AG04450 (cell line): ENCODE results near the gene ASXL3. TPM values are rescaled to one million over a fixed set of nuclear protein-coding genes. Genes with fewer than 3 reads are reported as not detected.

Source experiments
- CTCF ChIA-PET: fragments of 300-600, 350-600 bp; formaldehyde crosslinking; extraction: SDS; loops from one replicate; lab custom pipeline; 2022; ENCODE audit warnings: antibody characterized with exemption, inconsistent platforms; lab: Charles Lee
- POLR2A ChIA-PET: fragments of 350-600 bp; formaldehyde crosslinking; extraction: SDS; loops from one replicate; lab custom pipeline; 2021; ENCODE audit warnings: antibody characterized with exemption, inconsistent platforms; lab: Yijun Ruan, JAX
- DNase-seq: peaks from one replicate; pipeline ENCODE4 v3.0.0-alpha.2; 2011; ENCODE audit warnings: low read depth, low spot score
- H3K27ac ChIP-seq: one replicate; pipeline ENCODE4 v1.5.1; 2012; ENCODE audit warnings: low read depth, low read length, control low read depth
- H3K27me3 ChIP-seq: one replicate; pipeline ENCODE4 v1.6.0; 2012; ENCODE audit warnings: low read length; ENCODE audit not compliant: control insufficient read depth, insufficient read depth
- H3K4me3 ChIP-seq: 2 replicates; pipeline ENCODE4 v1.5.1; 2011; ENCODE audit warnings: mild to moderate bottlenecking, low read depth, low read length, control low read depth
- H3K9me3 ChIP-seq: 2 replicates; pipeline ENCODE4 v1.5.1; 2012; ENCODE audit warnings: low read length; ENCODE audit not compliant: control insufficient read depth, insufficient read depth
- polyA plus RNA-seq: library from polyadenylated mRNA; depleted of rRNA; stranded (reverse); fragments of >200 nt; gene quantifications from 2 replicates; pipeline ENCODE4 v1.2.3, GENCODE V29; 2011
- TF ChIP-seq, protein P1 (sequence below): IDR thresholded peaks from 2 replicates; pipeline ENCODE4 v1.5.1; 2011; ENCODE audit warnings: low read depth, low read length, control low read depth, inconsistent platforms

ASXL3 gene
- polyA plus RNA-seq, 1 experiment, result 0.19 TPM

DNA sequence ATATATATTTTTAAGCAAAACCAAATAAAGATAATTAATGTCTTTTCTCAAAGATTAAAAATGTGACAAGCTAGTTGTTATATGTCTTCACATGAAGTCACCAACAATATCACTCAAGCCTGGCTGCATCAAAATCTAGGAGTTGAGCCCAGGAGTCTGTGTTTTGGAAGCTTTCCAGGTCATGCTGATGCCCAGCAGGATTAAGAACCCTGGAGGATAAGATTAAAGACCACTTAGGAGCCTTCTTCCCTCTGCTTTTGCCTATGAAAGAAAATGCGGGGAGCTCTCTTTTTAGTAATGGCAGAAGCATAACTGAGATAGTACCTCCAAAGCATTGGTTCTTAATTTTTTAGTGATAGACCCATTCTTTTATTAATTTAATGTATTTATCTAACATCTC, 157.4 kb downstream of the ASXL3 start:
- Histone ChIP-seq H3K9me3 (no peaks in the 10 kb centered on the region), H3K4me3 (no peak overlapping the region), H3K27ac (no peak overlapping the region), H3K27me3 (peaks cover 2% of the 10 kb centered on the region)
- ChIA-PET POLR2A (no interaction called here), CTCF (no interaction called here)
- no peak for DNase-seq
- TF ChIP-seq, protein P1, sequence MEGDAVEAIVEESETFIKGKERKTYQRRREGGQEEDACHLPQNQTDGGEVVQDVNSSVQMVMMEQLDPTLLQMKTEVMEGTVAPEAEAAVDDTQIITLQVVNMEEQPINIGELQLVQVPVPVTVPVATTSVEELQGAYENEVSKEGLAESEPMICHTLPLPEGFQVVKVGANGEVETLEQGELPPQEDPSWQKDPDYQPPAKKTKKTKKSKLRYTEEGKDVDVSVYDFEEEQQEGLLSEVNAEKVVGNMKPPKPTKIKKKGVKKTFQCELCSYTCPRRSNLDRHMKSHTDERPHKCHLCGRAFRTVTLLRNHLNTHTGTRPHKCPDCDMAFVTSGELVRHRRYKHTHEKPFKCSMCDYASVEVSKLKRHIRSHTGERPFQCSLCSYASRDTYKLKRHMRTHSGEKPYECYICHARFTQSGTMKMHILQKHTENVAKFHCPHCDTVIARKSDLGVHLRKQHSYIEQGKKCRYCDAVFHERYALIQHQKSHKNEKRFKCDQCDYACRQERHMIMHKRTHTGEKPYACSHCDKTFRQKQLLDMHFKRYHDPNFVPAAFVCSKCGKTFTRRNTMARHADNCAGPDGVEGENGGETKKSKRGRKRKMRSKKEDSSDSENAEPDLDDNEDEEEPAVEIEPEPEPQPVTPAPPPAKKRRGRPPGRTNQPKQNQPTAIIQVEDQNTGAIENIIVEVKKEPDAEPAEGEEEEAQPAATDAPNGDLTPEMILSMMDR, result no peak

DNA sequence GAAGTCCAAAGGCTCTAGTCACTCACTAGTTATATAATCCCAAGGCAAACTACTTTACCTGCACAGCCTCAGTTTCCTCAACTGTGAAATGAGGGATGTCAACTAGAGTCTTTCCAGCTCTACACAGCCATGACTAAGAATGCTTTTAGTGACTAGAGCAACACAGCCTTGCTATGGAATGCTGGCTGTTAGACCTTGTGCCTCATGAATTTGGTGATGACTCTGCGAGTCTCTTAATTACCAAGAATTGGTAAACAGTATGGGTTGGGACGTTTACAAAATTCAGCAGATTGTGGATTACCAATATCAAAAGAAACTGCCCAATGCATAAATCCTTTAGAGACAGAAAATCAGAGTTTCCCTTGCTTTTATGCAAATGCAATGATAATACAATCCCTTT, 163.7 kb downstream of the ASXL3 start:
- DNase-seq, result no peak
- Histone ChIP-seq H3K27me3 (no peaks in the 10 kb centered on the region), H3K9me3 (no peaks in the 10 kb centered on the region; the same call in 1 of the 2 replicates), H3K4me3 (no peak overlapping the region), H3K27ac (no peak overlapping the region)
- POLR2A ChIA-PET, result no interaction called here
- CTCF ChIA-PET, result interaction anchor here (1.2 kb wide), 2 partner anchors 12 to 510 kb away, joined by 3 read pairs; no protein-coding TSS in a partner anchor
- TF ChIP-seq, protein P1, result no peak

DNA sequence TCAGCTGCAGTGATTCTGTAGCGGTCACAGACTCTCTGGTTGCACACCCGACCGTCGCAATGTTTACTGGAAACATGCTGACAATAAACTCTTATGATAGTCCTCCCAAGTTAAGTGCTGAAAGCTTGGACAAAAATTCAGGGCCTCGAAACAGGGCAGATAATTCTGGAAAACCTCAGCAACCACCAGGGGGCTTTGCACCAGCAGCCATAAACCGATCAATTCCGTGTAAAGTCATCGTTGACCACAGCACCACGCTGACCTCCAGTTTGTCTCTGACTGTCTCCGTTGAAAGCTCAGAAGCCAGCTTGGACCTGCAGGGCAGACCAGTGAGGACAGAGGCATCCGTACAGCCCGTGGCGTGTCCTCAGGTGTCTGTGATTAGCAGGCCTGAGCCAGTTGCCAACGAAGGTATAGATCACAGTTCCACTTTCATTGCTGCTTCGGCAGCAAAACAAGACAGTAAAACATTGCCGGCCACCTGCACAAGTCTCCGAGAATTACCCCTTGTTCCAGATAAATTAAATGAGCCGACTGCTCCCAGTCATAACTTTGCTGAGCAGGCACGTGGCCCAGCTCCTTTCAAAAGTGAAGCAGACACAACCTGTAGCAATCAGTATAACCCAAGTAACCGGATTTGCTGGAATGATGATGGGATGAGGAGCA, 166.1 kb downstream of the ASXL3 start:
- H3K27ac ChIP-seq, result no peak overlapping the region
- POLR2A ChIA-PET, result no interaction called here
- no peak for DNase-seq
- no peaks in the 10 kb centered on the region; the same call in 1 of the 2 replicates for H3K9me3 ChIP-seq
- TF ChIP-seq, protein P1, result 0 out of 2 replicates have a peak, but pooled peaks have one; percentile 17
- CTCF ChIA-PET, result no interaction called here
- H3K27me3 ChIP-seq, result no peaks in the 10 kb centered on the region
- no peak overlapping the region for H3K4me3 ChIP-seq

DNA sequence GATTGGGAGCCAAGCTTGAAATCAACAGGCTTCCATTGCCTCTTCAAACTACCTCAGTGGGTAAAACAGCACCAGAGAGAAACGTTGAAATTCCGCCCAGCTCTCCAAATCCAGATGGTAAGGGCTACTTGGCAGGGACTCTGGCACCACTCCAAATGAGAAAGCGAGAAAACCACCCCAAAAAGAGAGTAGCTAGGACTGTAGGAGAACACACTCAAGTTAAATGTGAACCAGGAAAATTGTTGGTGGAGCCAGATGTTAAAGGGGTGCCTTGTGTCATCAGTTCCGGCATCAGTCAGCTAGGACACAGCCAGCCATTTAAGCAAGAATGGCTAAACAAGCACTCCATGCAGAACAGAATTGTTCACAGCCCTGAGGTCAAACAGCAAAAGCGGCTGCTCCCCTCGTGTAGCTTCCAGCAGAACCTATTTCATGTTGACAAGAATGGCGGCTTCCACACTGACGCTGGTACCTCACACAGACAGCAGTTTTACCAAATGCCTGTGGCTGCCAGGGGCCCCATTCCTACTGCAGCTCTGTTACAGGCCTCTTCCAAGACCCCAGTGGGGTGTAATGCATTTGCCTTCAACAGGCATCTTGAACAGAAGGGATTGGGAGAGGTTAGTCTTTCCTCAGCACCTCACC, 167.3 kb downstream of the ASXL3 start:
- CTCF ChIA-PET, result no interaction called here
- POLR2A ChIA-PET, result no interaction called here
- no peak overlapping the region for H3K27ac ChIP-seq
- H3K9me3 ChIP-seq, result no peaks in the 10 kb centered on the region; the same call in 1 of the 2 replicates
- no peaks in the 10 kb centered on the region for H3K27me3 ChIP-seq
- TF ChIP-seq, protein P1, result no peak
- no peak for DNase-seq
- H3K4me3 ChIP-seq, result no peak overlapping the region

DNA sequence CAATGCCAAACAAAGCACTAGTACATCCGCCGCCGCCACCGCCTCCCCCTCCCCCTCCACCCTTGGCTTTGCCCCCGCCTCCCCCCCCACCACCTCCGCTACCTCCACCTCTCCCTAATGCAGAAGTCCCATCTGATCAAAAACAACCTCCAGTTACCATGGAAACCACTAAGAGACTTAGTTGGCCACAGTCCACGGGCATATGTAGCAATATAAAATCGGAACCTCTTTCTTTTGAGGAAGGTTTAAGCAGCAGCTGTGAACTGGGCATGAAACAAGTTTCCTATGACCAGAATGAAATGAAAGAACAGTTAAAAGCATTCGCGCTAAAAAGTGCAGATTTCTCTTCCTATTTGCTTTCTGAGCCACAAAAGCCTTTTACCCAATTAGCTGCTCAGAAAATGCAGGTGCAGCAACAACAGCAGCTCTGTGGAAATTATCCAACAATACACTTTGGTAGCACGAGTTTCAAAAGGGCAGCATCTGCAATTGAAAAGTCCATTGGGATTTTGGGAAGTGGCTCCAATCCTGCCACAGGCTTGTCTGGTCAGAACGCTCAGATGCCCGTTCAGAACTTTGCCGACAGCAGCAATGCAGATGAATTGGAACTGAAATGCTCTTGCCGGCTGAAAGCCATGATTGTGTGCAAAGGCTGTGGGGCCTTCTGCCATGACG, 168.0 kb downstream of the ASXL3 start:
- CTCF ChIA-PET, result no interaction called here
- POLR2A ChIA-PET, result no interaction called here
- no peak for DNase-seq
- TF ChIP-seq, protein P1, result no peak
- Histone ChIP-seq H3K27me3 (no peaks in the 10 kb centered on the region), H3K9me3 (no peaks in the 10 kb centered on the region; the same call in 1 of the 2 replicates), H3K27ac (no peak overlapping the region), H3K4me3 (no peak overlapping the region)
